GM19328 (cell line): ENCODE results near the gene CYTIP.
"Not testable (repeated sequence)": the region's sequence is repeated elsewhere in the genome, so short reads cannot be mapped to it uniquely, and the experiment has no call there.

Experiments
- ATAC-seq: cut with Tn5 transposase; IDR thresholded peaks from one replicate; pipeline ENCODE4 v1.9.1; 2021; ENCODE audit warnings: mild to moderate bottlenecking, moderate library complexity; ENCODE audit not compliant: unreplicated experiment

Gene CYTIP

GRCh38 chr2:157386747-157387146, 57.1 kb downstream of the CYTIP start:
- no peak for ATAC-seq

DNA sequence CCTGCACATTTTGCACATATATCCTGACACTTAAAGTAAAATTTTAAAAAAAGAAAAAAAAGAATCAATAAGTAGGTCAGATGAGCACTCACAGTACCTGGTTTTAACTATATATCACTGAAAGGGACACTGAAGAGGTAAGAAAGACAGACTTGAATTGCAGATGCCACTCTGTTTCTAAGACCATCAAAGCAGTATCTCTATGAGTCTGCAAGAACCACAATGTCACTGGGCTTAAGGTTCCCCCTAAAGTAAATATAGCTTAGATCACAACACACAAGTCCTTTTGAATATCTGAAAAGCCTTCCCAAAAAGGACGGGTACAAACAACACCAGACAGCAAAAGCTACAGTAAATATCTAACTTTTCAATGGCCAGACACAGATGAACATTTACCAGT, 57.6 kb downstream of the CYTIP start:
- no peak for ATAC-seq

GRCh38 chr2:157377861-157378260, 66.0 kb downstream of the CYTIP start:
- no peak for ATAC-seq

- ATAC-seq, result no peak
Observed at GRCh38 chr2:157376041-157376440, 67.8 kb downstream of the CYTIP start.

DNA sequence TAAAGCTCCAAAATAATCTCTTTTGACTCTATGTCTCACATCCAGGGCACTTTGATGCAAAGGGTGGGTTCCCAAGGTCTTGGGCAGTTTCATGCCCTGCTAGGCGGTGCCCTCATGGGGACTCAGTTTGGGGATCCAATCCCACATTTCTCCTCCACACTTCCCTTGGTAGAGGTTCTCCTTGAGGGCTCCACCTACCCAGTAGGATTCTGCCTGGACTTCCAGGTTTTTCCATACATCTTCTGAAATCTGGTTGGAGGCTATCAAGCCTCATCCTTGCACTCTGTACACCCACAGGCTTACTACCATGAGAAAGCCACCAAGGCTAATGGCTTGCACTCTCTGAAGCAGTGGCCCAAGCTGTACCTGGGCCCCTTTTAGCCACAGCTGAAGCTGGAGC, 68.5 kb downstream of the CYTIP start:
- ATAC-seq, result no peak

DNA sequence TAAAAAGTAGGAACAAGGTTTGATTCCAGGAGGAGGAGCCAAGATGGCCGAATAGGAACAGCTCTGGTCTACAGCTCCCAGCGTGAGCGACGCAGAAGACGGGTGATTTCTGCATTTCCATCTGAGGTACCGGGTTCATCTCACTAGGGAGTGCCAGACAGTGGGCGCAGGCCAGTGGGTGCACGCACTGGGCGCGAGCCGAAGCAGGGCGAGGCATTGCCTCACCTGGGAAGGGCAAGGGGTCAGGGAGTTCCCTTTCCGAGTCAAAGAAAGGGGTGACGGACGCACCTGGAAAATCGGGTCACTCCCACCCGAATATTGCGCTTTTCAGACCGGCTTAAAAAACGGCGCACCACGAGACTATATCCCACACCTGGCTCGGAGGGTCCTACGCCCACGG, 75.4 kb downstream of the CYTIP start:
- ATAC-seq, result not testable (repeated sequence)

DNA sequence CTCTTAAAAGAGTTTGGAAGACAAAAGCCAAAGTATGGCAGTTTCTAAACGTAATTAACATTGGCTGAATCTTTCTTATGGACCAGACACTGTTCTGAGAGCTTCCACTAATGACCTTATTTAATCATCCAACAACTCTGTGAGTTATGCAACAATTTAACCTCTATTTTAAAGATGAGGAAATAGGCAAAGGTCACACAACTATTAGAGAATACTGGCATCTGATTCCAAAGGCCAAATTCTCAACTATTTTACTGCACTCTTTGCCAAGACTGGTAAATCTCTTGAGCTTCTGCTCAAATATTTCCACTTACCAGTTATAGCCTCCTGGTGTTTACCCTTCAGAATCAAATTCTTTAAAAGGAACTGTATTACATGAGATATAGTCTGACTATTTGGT, 76.2 kb downstream of the CYTIP start:
- no peak for ATAC-seq
